Endometrial microvascular endothelial cells (primary cell): Measurements from ENCODE around the gene AMHR2. TPM values are rescaled to one million over a fixed set of nuclear protein-coding genes. Genes with fewer than 3 reads are reported as not detected.
"Not testable (repeated sequence)": the region's sequence is repeated elsewhere in the genome, so short reads cannot be mapped to it uniquely, and the experiment has no call there.

Source experiments
- in situ Hi-C: cut with HindIII; loops from 2 replicates; pipeline ENCODE4 v1.10.0; 2017; ENCODE audit warnings: low sequenced_read_pairs, low pct_unique_long_range_greater_than_20kb; ENCODE audit errors: inconsistent ontology term
- total RNA-seq: library from RNA; depleted of rRNA; stranded (reverse); fragments of >200 nt; gene quantifications from one replicate; pipeline ENCODE4 v1.2.3, GENCODE V29; 2015; ENCODE audit errors: inconsistent ontology term

The AMHR2 gene
- total RNA-seq = not detected

DNA sequence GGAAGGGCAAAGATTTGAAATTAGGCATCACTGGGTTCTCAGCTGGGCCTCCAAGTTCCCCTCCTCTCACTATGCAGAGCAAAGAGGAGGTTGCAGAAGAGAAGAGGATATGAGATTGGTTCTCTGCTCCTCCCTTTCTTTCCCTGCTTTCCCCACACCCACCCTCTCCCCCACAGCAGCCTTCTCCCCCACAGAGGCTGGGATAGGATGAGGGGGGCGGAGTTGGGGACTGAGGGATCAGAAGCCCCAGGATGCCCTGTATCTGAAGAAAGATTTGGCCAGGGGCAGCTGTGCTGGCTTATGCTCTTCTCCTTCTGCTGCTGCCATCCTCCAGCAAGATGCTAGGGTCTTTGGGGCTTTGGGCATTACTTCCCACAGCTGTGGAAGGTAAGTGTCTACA is at the start of gene AMHR2:
Gene AMHR2, plus strand, starts transcription at position 259 of the 400 bp plus-strand sequence. Its CDS starts 80 bp downstream, at position 339.
- in situ Hi-C loops = loop anchor here (10.0 kb wide), 1 partner anchor 79 kb away; no protein-coding TSS in a partner anchor

DNA sequence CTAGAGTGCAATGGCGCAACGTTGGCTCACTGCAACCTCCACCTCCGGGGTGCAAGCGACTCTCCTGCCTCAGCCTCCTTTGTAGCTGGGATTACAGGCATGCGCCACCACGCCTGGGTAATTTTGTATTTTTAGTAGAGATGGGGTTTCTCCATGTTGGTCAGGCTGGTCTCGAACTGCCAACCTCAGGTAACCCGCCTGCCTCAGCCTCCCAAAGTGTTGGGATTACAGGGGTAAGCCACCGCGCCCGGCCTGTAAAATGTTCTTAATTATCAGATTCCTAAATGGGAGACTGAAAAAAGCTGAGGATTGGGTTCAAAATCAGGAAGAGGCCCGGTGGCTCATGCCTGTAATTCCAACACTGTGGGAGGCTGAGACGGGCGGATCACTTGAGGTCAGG is 49.4 kb upstream of the AMHR2 start:
- in situ Hi-C loops = not testable (repeated sequence)

DNA sequence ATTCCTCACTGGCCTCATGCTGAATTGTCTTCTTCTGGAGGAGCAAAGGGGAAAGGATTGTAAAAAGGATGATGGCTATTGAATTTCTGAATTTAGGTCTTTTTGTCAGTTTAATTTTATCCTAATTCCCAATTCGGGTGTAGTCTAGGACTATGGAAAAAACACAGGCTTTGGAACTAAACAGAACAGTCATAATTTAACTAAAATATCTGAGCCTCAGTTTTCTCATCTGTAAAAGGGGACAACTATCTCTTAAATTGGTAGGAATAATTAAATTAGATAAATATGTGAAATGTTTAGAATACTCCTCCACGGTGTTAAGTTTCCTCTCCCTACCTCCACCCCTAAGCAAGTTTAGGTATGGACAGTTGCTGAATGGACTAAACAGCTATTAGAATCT is 46.9 kb upstream of the AMHR2 start:
- in situ Hi-C loops = no loop called here

DNA sequence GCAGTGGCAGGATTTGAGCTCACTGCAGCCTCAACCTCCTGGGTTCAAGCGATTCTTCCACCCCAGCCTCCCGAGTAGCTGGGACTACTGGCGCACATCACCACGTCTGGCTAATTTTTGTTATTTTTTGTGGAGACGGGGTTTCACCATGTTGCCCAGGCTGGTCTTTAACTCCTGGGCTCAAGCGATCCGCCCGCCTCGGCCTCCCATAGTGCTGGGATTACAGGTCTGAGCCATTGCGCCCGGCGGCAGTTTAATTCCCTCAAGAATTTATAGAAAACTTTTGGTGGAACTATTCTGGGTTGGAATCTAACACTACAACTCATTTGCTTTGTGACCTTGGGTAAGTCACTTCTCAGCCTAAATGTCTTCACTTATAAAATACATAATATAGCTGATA is 45.4 kb upstream of the AMHR2 start:
- in situ Hi-C loops = no loop called here

DNA sequence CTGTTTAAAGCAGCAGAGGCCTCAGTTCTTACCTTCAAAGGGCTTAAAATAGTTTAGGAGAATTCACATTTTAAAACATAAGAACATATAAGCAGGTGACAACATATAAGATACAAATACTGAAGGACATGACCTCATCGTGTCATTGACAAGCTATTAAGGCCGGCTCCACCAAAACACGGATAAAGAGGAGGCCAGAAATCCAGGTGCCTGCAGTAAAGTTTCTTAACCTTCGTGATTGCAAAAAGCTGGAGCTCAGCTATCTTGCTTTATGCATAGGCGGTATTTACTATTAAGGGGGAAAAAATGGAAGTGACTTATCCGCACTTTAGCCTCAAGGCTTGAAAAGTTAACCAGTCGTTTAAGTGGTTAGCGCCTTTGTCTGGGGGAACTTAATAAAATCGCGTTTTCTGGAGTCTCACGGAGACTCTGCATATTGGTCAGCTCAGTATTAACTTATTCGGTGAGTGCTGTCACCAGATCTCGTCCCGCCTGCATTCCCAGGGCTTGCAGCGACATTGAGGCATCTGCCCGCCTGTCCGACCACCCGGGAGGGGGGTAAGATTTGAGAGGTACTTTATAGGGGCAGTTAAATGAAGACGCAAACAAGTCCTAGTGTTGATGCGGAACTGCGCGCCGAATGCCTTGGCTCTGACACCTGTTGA is 44.8 kb upstream of the AMHR2 start:
- in situ Hi-C loops = no loop called here

DNA sequence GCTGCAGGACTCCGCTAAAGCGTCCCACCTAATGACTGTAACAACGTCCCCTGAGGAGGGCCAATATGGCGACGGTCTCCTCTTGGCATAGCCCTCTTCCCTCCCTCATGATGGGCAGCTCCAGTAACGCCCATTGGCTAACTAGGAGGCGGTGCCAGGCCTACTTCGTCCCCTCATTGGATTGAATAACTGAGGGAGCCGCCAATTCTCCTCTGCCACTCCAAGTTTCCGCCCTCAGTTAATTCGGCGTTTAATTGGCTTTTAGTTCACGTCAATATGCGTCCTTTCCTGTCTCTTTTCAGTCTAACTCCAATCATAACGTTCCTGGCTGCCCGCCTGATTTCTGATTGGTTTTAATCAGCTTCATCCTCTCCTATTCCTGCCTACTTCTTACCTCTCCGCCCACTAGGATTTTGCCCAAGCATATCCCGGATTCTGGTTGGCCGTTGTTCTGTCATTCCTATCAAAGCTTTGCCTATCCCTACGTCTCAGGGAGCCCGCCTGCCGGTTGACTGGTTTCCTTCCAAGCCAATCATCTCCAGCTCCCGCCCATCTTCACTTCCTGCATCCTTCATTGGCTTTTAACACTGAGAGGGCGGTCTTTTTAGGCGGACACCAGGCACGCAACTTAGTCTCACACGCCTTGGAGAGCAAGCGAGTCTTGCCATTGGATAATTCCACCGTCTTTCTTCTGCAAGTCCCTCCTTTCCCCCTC is 44.1 kb upstream of the AMHR2 start:
- in situ Hi-C loops = no loop called here

DNA sequence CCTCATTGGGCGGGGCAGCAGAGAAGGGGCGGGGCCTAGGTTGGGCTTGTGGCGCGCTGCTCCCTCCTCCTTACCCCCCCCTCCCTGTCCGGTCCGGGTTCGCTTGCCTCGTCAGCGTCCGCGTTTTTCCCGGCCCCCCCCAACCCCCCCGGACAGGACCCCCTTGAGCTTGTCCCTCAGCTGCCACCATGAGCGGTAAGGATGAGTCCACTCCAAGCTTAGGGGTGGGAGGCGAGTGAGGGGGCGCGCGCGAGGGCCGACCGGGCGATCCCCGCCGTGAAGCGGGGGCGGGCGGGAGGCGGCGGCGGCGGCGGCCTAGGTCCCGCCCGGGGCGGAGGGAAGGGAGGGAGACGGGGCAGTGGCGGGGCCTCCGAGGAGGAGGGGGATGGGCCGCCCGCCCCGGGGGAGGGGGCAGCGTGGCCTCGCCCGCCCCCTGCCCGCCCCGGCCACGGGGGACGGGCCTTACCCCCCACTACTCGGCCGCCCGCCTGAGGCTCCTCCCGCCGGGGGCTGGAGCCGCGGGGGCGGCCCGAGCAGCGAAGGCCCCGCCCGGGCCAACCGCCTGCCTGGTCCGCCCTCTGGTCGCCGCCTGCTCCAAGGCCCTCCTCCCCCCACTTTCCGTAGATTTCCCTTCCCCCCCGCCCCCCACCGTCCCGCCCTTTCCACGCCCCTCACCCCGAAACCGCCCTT is 43.4 kb upstream of the AMHR2 start, which contains the start of gene SP1:
Gene SP1, plus strand, starts transcription at position 73 of the 690 bp plus-strand sequence. Its CDS starts 116 bp downstream, at position 189.
- in situ Hi-C loops = no loop called here

DNA sequence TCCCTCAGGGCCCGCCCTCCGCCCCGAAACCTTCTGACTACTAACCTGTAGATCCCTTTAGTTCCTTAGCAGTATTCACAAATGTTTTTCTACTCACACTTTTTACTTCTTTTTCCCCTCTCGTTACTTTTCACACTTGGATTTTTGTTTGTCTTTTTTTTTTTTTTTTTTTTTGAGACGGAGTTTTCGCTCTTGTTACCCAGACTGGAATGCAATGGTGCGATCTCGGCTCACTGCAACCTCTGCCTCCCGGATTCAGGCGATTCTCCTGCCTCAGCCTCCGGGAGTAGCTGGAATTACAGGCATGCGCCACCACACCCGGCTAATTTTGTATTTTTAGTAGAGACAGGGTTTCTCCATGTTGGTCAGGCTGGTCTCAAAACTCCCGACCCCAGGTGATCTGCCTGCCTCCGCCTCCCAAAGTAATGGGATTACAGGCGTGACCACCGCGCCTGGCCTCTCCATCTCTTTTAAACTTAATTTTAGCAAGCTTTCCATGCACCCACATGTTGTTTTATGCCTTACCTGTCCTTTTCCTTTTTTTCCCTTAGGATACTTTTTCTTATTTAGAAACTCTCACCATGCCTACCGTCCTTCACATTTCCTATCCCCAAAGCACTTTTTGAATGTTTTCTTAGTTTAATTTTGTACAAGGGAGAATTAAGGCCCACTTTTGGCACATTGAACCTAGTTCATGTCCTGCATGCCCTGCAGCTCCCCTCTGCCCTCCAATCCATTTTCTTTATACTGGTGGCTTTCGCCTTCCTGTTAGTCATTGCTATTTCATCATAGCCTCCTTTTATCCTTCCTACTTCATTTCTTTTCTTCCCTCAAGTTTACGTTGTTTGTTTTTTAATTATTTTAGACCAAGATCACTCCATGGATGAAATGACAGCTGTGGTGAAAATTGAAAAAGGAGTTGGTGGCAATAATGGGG is 42.6 kb upstream of the AMHR2 start:
- in situ Hi-C loops = no loop called here

DNA sequence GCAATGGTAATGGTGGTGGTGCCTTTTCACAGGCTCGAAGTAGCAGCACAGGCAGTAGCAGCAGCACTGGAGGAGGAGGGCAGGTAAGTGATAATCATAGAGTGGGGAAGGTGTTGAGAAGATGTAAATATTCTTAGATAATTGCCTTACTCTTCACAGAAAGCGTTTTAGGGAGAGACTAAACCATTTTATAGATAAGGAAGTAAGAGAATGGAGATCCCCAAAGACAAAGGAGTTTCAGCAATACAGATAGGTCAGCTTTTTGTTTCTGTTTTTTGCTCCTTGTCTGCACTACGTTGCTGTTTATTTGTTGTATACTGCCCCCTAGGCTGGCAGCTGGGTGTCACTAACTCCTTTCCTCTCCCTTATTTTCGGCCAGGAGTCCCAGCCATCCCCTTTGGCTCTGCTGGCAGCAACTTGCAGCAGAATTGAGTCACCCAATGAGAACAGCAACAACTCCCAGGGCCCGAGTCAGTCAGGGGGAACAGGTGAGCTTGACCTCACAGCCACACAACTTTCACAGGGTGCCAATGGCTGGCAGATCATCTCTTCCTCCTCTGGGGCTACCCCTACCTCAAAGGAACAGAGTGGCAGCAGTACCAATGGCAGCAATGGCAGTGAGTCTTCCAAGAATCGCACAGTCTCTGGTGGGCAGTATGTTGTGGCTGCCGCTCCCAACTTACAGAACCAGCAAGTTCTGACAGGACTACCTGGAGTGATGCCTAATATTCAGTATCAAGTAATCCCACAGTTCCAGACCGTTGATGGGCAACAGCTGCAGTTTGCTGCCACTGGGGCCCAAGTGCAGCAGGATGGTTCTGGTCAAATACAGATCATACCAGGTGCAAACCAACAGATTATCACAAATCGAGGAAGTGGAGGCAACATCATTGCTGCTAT is 41.7 kb upstream of the AMHR2 start:
- in situ Hi-C loops = no loop called here

DNA sequence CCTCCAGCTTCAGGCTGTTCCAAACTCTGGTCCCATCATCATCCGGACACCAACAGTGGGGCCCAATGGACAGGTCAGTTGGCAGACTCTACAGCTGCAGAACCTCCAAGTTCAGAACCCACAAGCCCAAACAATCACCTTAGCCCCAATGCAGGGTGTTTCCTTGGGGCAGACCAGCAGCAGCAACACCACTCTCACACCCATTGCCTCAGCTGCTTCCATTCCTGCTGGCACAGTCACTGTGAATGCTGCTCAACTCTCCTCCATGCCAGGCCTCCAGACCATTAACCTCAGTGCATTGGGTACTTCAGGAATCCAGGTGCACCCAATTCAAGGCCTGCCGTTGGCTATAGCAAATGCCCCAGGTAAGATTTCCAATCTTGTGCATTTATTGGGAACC is 40.4 kb upstream of the AMHR2 start:
- in situ Hi-C loops = no loop called here

DNA sequence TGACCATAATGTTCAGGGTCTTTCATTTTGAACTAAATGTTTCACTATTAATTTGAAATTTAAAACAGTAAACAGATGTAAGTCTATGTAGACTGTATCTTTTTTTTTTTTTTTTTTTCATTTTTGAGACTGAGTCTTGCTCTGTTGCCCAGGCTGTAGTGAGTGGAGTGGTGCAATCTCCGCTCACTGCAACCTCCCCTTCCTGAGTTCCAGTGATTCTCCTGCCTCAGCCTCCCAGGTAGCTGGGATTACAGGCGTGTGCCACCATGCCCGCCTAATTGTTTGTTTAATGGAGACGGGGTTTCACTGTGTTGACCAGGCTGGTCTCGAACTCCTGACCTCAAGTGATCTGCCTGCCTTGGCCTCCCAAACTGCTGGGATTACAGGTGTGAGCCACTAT is 37.3 kb upstream of the AMHR2 start:
- in situ Hi-C loops = not testable (repeated sequence)

DNA sequence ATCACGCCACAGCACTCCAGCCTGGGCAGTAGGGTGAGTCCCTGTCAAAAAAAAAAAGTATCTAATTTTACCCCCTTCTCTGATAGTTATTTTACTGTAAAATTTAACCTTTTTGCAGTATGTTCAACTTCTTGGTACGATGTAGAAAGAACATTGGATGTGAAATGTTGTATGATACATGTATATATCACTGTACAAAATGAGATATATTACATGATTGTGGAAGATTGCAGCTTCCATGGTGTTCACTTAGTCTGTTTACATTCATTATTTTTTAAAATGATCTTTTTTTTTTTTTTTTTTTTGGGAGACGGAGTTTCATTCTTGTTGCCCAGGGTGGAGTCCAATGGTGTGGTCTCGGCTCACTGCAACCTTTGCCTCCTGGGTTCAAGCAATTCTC is 34.7 kb upstream of the AMHR2 start:
- in situ Hi-C loops = no loop called here

DNA sequence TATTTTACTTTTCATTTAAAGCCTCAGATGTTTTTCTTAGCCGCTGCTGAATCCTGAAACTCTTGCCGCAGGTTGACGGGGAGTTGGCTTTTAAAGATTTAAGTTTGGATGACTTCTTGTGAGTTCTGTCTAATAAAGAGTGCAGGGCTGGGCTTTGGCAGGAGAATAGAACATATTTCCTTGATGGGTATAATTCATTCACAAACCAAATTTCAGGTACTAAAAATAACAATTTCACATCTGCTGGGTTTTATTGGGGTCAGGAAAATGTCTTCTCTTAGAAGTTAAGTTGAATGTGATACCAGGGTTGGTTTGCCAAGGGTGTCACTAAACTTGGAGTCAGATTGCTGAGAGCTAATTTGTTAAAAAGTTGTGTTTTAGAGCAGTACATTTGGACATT is 34.0 kb upstream of the AMHR2 start:
- in situ Hi-C loops = no loop called here

DNA sequence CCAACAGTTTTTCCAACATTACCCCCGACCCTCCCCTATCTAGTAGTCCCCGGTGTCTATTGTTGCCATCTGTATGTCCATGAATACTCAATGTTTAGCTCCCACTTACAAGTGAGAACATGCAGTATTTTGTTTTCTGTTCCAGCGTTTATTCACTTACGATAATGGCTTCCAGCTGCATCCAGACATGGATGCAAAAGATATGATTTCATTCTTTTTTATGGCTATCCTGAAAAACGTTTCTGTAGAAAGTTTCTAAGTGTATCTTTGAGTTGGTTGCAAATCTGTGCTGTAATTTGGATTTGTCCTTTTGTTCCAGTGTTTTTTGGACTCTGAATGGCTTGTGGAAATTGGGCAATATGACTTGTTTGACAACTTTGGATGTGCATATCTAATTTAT is 31.9 kb upstream of the AMHR2 start:
- in situ Hi-C loops = no loop called here

DNA sequence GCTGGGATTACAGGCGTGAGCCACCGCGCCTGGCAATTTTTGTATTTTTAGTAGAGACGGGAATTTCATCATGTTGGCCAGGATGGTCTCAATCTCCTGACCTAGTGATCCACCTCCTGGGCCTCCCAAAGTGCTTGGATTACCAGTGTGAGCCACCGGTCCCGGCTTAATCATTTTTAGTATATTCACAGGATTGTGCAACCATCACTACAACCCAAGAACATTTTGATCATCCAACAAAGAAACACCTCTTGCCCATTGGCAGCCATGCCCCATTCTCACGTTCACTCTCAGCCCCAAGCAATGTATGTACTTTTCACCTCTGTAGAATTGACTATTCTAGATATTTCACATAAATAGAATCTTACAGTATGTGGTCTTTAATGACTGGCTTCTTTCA is 23.8 kb upstream of the AMHR2 start:
- in situ Hi-C loops = no loop called here

DNA sequence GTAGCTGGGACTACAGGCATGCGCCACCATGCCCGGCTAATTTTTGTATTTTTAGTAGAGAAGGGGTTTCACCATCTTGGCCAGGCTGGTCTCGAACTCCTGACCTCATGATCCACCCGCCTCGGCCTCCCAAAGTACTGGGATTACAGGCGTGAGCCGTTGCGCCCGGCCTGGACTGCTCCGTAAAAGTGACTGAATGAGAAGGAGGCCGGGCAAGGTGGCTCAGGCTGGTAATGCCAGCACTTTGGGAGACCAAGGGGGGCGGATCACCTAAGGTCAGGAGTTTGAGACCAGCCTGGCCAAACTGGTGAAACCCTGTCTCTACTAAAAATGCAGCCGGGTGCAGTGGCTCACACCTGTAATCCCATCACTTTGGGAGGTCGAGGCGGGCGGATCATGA is 21.3 kb upstream of the AMHR2 start:
- in situ Hi-C loops = not testable (repeated sequence)

DNA sequence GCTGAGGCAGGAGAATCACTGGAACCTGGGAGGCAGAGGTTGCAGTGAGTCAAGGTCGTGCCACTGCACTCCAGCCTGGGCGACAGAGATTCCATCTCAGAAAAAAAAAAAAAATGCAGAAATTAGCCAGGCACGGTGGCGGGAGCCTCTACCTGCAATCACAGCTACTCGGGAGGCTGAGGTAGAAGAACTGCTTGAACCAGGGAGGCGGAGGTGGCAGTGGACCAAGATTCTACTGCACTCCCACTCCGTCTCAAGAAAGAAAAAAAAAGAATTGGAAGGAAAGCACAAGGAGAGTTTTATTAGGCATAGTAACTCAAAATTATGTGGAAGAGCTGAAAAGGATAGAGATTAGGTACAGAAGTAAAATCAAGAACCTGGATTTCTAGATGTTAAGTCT is 20.8 kb upstream of the AMHR2 start:
- in situ Hi-C loops = no loop called here

DNA sequence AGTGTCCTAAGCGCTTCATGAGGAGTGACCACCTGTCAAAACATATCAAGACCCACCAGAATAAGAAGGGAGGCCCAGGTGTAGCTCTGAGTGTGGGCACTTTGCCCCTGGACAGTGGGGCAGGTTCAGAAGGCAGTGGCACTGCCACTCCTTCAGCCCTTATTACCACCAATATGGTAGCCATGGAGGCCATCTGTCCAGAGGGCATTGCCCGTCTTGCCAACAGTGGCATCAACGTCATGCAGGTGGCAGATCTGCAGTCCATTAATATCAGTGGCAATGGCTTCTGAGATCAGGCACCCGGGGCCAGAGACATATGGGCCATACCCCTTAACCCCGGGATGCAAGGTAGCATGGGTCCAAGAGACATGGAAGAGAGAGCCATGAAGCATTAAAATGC is 12.7 kb upstream of the AMHR2 start:
- in situ Hi-C loops = no loop called here
